Mucosa of rectum (tissue), 2 donors: Measurements from ENCODE around the gene IQCE.

ENCODE experiments used
- H3K27ac ChIP-seq, 2 donors: one replicate each; pipeline ENCODE4 v1.7.0; 2013; ENCODE audit warnings: inconsistent platforms in 2 of 2, low read depth in 2 of 2, low read length in 2 of 2
- H3K27me3 ChIP-seq, 2 donors: one replicate each; pipeline ENCODE4 v1.7.0; 2013; ENCODE audit warnings: low read length in 2 of 2; ENCODE audit not compliant: control insufficient read depth in 2 of 2, insufficient read depth in 2 of 2
- H3K36me3 ChIP-seq, 2 donors: one replicate each; pipeline ENCODE4 v1.7.0; 2013; ENCODE audit warnings: low read length in 2 of 2; ENCODE audit not compliant: control insufficient read depth in 2 of 2, insufficient read depth in 2 of 2
- H3K4me1 ChIP-seq, 2 donors: one replicate each; pipeline ENCODE4 v1.7.0; 2013; ENCODE audit warnings: low read length in 2 of 2, mild to moderate bottlenecking in 1 of 2; ENCODE audit not compliant: control insufficient read depth in 2 of 2, insufficient read depth in 2 of 2
- H3K4me3 ChIP-seq, 2 donors: one replicate each; pipeline ENCODE4 v1.7.0; 2013; ENCODE audit warnings: low read length in 2 of 2
- H3K9ac ChIP-seq, 2 donors: one replicate each; pipeline ENCODE4 v1.7.0; 2013; ENCODE audit warnings: low read length in 2 of 2, low read depth in 1 of 2, mild to moderate bottlenecking in 1 of 2
- H3K9me3 ChIP-seq, 2 donors: one replicate each; pipeline ENCODE4 v1.7.0; 2013; ENCODE audit warnings: low read length in 2 of 2; ENCODE audit not compliant: control insufficient read depth in 2 of 2
- donor health status: healthy.
- donor health status: Normal muscosa, but diverticular disease.

The IQCE gene

GRCh38 chr7:2633538-2634266 lies 74.9 kb downstream of the IQCE start:
- peak overlapping the region; percentile 69 to 83 for H3K27ac ChIP-seq
- no peaks in the 10 kb centered on the region for H3K9me3 ChIP-seq
- no peaks in the 10 kb centered on the region for H3K27me3 ChIP-seq
- H3K4me1 ChIP-seq = peaks cover 39 to 43% of the 10 kb centered on the region in 2 donors
- peak overlapping the region; percentile 70 to 81 for H3K4me3 ChIP-seq
- peak overlapping the region; percentile 71 to 94 for H3K9ac ChIP-seq
- H3K36me3 ChIP-seq = no peaks in the 10 kb centered on the region

GRCh38 chr7:2634267-2635145 lies 75.7 kb downstream of the IQCE start:
- Histone ChIP-seq H3K36me3 (no peaks in the 10 kb centered on the region), H3K9ac (peak overlapping the region in 1 of 2 donors; percentile 94), H3K4me1 (peaks cover 36 to 41% of the 10 kb centered on the region in 2 donors), H3K9me3 (no peaks in the 10 kb centered on the region), H3K27ac (peak overlapping the region; percentile 69 to 83), H3K4me3 (no peak overlapping the region), H3K27me3 (no peaks in the 10 kb centered on the region)

DNA sequence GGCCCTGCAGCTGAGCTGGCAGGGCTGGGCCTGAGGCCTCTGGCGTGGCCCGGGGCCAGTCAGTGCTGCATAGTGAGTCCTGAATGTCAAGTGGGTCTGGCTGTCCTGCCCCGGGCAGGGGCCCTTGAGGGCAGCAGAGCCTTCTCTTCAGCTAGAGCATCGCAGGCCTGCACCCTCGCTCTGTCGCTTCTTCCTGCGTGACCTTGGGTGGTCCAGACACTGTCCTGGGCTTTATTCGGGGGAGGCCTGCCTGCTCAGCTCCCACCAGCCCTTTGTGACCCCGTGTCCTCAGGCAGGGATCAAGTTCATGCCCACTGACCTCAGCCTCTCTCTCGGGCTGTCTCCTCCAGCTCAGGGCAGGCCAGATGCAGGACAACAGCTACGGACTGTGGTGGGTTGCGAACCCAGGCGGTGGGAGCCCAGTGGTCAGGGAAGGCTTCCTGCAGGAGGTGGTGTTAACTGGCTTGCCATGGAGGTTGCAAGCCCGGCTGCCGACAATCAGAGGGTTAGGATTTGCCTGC lies 76.4 kb downstream of the IQCE start:
- H3K9ac ChIP-seq = no peak overlapping the region
- no peaks in the 10 kb centered on the region for H3K36me3 ChIP-seq
- peaks cover 32 to 34% of the 10 kb centered on the region in 2 donors for H3K4me1 ChIP-seq
- no peak overlapping the region for H3K4me3 ChIP-seq
- no peaks in the 10 kb centered on the region for H3K9me3 ChIP-seq
- H3K27ac ChIP-seq = peak overlapping the region; percentile 32 to 56
- no peaks in the 10 kb centered on the region for H3K27me3 ChIP-seq

DNA sequence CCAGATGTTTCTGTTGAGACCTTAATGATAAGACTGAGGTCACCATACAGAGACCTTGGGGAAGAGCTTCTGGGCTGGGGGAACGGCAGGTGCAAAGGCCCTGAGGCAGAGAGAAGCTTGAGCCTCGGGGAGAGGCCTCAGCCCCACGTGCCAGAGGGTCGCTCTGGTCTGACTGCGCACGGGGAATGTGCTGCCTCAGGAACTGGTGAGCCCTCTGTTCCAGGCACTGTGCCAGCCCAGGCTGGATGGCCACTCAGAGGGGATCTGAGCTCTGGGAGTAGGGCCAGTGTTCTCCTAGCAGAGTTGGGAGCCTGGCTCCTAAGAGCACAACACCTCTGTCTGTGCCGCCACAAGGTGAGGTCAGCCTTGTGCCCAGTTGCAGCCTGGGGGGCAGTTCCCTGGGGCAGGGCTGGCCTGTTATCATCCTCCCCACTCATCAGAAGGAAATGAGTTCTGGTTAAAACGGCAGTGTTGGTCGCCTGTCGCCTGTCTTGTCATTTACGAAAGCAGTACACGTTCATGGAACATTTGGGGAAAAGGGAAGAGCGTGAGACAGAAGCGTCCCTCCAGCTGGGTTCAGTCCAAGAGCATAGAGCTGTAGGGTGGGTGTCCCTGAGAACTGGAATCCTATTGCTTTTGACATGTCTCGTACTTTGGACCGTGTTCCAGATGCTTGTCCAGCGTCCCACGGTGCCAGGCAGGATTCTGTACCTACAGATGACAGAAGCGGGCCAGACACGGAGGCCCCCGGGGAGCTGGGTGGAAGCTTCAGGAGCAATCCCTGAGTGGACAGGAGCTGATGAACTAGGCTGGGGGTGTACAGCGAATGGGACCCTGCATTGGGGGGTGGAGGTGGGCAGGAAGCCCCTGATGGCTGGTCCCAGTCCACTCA lies 77.3 kb downstream of the IQCE start:
- Histone ChIP-seq H3K9me3 (no peaks in the 10 kb centered on the region), H3K27ac (peak overlapping the region; percentile 32 to 56), H3K4me1 (peaks cover 34 to 35% of the 10 kb centered on the region in 2 donors), H3K9ac (no peak overlapping the region), H3K4me3 (no peak overlapping the region), H3K27me3 (no peaks in the 10 kb centered on the region), H3K36me3 (no peaks in the 10 kb centered on the region)

- no peaks in the 10 kb centered on the region for H3K27me3 ChIP-seq
- no peak overlapping the region for H3K9ac ChIP-seq
- H3K4me1 ChIP-seq = peaks cover 31 to 32% of the 10 kb centered on the region in 2 donors
- no peaks in the 10 kb centered on the region for H3K36me3 ChIP-seq
- H3K4me3 ChIP-seq = no peak overlapping the region
- H3K27ac ChIP-seq = peak overlapping the region; percentile 31 to 56
- H3K9me3 ChIP-seq = no peaks in the 10 kb centered on the region
Observed at GRCh38 chr7:2637066-2637471, 78.3 kb downstream of the IQCE start.

DNA sequence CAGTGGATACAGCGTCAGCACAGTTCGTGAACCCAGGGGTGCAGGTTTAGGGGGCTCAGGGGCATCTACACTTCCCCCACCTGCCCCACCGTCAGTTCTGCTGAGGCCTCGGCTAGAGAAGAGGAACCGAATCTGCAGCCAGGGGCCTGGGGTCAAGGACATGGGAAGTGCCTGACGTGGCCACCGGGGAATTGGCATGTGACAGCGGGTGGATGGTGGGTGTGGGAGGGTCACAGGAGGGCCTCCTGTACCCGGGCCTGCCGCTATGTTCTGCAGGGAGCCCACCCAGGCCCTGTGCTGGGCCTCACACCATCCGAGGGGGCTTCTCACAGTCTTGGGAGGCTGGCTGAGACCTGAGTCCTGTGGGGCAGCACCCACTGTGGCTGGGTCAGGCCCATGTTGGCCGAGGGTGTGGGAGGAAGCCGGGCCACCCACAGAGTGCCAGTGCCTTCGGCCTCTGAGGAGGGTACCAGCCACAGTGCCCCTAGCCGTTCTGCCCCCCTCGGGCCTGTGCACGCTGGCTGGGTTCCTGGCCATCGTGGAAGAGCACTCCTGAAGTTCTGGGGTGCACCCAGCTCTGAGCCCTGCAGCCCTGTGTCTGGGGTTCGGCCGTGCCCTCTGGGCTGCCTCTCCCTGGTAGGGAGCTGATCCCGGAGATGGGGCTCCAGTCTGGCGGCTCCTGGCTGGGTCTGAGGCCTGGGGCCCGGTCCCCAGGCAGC lies 78.9 kb downstream of the IQCE start:
- Histone ChIP-seq H3K4me1 (peaks cover 26% of the 10 kb centered on the region in 2 donors), H3K9ac (peak overlapping the region in 1 of 2 donors; percentile 14), H3K27ac (peak overlapping the region; percentile 64 to 74), H3K36me3 (no peaks in the 10 kb centered on the region), H3K4me3 (no peak overlapping the region), H3K27me3 (no peaks in the 10 kb centered on the region), H3K9me3 (no peaks in the 10 kb centered on the region)

DNA sequence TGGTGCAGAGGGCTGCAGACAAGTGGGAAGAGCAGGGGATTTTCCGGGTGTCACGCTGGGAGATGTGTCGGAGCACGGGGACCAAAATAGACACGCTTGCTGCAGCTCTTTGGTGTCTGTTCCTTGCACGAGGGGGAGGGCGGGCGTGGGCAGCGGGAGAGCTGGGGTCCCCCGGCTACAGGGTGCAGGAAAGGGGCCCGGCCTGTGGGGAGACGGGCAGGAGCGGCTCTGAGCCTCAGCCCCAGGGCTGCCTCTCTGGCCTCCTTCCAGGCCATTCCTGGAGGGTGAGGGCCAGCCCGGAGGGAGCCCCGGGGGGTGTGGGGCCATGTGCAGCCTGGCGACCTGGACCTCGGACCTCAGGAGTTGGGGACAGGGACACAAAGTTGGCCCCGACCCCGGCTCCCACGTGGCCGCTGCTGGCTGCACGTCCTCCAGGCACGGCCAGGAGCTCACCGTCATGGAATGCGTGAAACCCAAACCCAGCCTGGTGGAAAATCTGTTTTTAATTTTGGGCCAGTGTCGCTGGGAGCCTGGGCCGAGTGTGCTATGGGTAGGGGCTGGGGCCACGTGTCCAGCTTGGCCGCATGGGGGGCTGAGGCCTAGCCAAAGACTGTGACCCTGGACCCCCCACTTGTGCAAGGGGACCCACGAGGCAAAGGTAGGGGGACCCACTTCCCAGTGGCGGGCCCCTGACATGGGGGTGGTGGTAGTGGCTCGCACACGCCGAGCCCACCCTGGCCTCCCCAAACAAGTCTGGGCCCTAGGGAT lies 79.6 kb downstream of the IQCE start:
- no peaks in the 10 kb centered on the region for H3K36me3 ChIP-seq
- H3K4me3 ChIP-seq = no peak overlapping the region
- peaks cover 19 to 20% of the 10 kb centered on the region in 2 donors for H3K4me1 ChIP-seq
- no peak overlapping the region for H3K9ac ChIP-seq
- H3K27me3 ChIP-seq = no peaks in the 10 kb centered on the region
- peak overlapping the region; percentile 64 to 74 for H3K27ac ChIP-seq
- no peaks in the 10 kb centered on the region for H3K9me3 ChIP-seq

DNA sequence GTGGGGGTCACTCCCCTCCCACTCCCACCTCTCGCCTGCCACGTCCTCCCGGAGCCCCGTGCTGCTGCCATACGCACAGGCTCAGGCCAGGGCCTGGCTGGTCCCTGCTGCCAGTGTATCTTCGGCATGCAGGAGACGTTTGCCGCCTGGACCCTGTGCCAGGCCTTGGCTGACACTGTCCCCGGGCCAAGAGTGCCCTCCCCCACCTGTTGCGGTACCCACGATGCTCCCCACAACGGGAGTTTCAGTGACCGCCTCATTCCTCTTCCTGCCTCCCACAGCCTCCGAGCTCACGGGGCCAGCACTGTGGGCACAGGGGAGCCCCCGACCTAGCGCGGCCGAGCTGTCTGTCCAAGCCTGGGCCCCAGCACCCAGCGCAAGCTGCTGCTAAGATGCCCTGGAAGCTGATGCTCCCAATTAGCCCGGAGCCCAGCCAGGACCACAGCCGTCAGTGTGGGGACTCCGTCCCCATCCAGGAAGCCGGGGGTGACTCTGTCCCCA lies 80.5 kb downstream of the IQCE start:
- Histone ChIP-seq H3K4me1 (peaks cover 11 to 14% of the 10 kb centered on the region in 2 donors), H3K4me3 (no peak overlapping the region), H3K9me3 (no peaks in the 10 kb centered on the region), H3K36me3 (no peaks in the 10 kb centered on the region), H3K27ac (no peak overlapping the region), H3K27me3 (no peaks in the 10 kb centered on the region), H3K9ac (no peak overlapping the region)
